HUES64 (cell line): ENCODE data around the gene RETN.
A peak's percentile ranks its signal among the peaks of the same experiment; 100 is the strongest.

Source experiments
- H3K27ac ChIP-seq: 2 replicates; pipeline ENCODE4 v1.7.0; 2013; ENCODE audit warnings: low read depth, low read length, inconsistent platforms
- H3K27me3 ChIP-seq: 2 replicates; pipeline ENCODE4 v1.6.1; 2013; ENCODE audit warnings: mild to moderate bottlenecking, low read length; ENCODE audit not compliant: insufficient read depth
- H3K36me3 ChIP-seq: 2 replicates; pipeline ENCODE4 v1.6.1; 2013; ENCODE audit warnings: mild to moderate bottlenecking, low read length; ENCODE audit not compliant: insufficient read depth
- H3K4me1 ChIP-seq: 2 replicates; pipeline ENCODE4 v1.6.1; 2013; ENCODE audit warnings: mild to moderate bottlenecking, low read length, moderate library complexity; ENCODE audit not compliant: insufficient read depth
- H3K4me3 ChIP-seq: 2 replicates; pipeline ENCODE4 v1.5.1; 2013; ENCODE audit warnings: mild to moderate bottlenecking, low read length, moderate library complexity
- H3K9ac ChIP-seq: 2 replicates; pipeline ENCODE4 v1.6.1; 2013; ENCODE audit warnings: mild to moderate bottlenecking, low read depth, low read length
- H3K9me3 ChIP-seq: 2 replicates; pipeline ENCODE4 v1.6.1; 2013; ENCODE audit warnings: low read depth, low read length; ENCODE audit not compliant: insufficient read depth
- whole genome bisulfite sequencing: fragments of 150-250, 120-280 bp; methylation state at CpG from one replicate; pipeline ENCODE4 v1.1.7; 2013; ENCODE audit warnings: missing lambda C conversion rate; 5-methylcytosine and 5-hydroxymethylcytosine counted together

Gene RETN

DNA sequence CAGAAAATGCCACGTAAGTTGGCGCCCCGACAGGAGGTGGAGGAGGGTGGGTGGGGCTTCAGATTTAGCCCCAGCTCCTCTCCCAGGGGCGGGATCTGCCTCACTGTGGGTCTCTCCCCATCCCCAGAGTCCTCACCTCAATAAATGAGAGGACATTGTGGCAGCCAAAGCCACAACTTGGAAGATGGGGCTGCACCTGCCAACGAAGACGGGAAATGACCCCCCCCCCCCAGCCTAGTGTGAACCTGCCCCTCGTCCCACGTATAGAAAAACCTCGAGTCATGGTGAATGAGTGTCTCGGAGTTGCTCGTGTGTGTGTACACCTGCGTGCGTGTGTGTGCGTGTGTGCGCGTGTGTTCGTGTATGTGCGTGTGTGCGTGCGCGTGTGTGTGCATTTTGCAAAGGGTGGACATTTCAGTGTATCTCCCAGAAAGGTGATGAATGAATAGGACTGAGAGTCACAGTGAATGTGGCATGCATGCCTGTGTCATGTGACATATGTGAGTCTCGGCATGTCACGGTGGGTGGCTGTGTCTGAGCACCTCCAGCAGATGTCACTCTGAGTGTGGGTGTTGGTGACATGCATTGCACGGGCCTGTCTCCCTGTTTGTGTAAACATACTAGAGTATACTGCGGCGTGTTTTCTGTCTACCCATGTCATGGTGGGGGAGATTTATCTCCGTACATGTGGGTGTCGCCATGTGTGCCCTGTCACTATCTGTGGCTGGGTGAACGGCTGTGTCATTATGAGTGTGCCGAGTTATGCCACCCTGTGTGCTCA, 10.3 kb downstream of the RETN start:
- Histone ChIP-seq H3K27ac (no peak overlapping the region), H3K27me3 (peaks cover 19% of the 10 kb centered on the region), H3K4me1 (peaks cover 2% of the 10 kb centered on the region; the same call in 1 of the 2 replicates), H3K36me3 (peaks cover 11% of the 10 kb centered on the region), H3K4me3 (no peak overlapping the region), H3K9me3 (no peaks in the 10 kb centered on the region), H3K9ac (no peak overlapping the region)
- 79% methylated on average over 30 of the region's 30 CpGs for WGBS

DNA sequence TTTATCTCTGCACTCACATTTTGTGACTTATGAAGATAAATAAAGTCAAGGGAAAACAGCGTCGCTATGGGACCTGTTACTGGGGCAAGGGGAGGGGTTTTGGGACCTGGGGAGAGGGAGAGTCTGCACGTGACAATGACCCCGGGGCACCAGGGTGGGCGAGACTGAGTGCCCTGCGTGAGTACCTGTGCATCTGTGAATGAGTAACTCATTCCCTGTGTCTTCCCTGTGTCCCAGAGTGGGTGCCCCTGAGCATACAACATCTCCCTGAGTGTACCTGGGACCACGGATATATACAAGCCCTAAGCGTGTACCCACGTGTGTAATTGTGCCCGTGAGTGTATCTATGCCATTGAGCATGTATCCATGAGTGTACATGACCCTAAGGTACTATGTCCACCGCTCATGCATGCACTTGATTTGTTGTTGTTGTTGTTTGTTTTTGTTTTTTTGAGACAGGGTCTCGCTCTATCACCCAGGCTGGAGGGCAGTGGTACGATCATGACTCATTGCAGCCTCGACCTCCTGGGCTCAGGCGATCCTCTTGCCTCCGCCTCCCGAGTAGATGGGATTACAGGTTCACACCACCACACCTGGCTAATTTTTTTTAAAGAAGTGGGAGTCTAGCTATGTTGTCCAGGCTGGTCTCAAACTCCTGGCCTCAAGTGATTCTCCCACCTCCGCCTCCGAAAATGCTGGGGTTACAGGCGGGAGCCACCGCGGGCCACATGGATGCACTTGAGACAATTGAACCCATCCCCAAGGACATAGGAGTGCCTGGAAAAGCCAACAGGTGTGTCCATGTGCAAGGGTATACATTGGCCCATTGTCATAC, 11.1 kb downstream of the RETN start:
- H3K9ac ChIP-seq: no peak overlapping the region
- peaks cover 2% of the 10 kb centered on the region; the same call in 1 of the 2 replicates for H3K4me1 ChIP-seq
- H3K9me3 ChIP-seq: no peaks in the 10 kb centered on the region
- H3K4me3 ChIP-seq: peak overlapping the region; percentile 87
- no peak overlapping the region for H3K27ac ChIP-seq
- 61% methylated on average over 22 of the region's 22 CpGs for WGBS
- peaks cover 11% of the 10 kb centered on the region for H3K36me3 ChIP-seq
- H3K27me3 ChIP-seq: peaks cover 19% of the 10 kb centered on the region

DNA sequence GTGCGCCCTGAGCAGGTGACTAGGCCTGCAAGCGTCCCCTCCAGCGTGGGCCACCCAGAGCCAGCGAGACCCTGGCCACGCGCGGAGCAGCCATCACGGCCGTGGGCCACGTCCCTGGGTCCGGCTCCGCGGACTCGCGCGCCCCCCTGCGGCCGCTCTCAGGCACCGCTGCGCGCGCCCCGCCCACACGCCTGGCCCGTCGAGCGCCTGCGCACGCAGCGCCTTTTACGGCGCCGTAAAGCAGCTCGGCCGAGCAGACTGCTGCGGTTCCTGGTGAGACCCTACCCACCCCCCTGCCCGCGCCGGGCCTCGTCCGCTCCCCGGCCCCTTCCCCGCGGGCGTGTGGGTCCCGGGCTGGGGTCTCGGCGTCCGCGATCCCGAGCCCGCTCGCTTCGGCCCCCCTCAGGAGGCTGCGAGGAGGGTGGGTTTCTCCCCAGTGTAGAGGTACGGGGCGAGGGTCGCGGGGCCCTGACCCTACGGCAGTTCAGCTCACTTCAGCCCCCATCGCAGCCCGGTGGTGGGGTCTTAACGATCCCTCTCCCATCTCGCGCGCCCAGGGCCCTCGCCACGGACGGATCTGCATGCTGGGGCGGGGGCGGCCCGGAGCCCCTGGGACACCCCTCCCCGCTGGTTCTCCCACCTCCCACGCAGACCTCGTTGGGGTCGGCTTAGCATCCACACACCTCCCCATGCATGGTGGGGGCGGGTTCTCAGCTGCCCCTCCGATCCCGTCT, 11.9 kb downstream of the RETN start, which contains the start of gene TRAPPC5:
TRAPPC5 (plus strand) TSS at position 228 of the 734 bp plus-strand sequence. CDS start 1,421 bp downstream, outside the sequence.
- Histone ChIP-seq H3K9ac (peak within 1 kb of the TSS; percentile 82), H3K4me1 (peaks cover 2% of the 10 kb centered on the region; the same call in 1 of the 2 replicates), H3K9me3 (no peaks in the 10 kb centered on the region), H3K27me3 (peaks cover 19% of the 10 kb centered on the region), H3K4me3 (peak within 1 kb of the TSS; percentile 87), H3K27ac (peak within 1 kb of the TSS; percentile 55; the same call in 1 of the 2 replicates), H3K36me3 (peaks cover 11% of the 10 kb centered on the region)
- WGBS: under 1% methylated on average over 79 of the region's 79 CpGs

DNA sequence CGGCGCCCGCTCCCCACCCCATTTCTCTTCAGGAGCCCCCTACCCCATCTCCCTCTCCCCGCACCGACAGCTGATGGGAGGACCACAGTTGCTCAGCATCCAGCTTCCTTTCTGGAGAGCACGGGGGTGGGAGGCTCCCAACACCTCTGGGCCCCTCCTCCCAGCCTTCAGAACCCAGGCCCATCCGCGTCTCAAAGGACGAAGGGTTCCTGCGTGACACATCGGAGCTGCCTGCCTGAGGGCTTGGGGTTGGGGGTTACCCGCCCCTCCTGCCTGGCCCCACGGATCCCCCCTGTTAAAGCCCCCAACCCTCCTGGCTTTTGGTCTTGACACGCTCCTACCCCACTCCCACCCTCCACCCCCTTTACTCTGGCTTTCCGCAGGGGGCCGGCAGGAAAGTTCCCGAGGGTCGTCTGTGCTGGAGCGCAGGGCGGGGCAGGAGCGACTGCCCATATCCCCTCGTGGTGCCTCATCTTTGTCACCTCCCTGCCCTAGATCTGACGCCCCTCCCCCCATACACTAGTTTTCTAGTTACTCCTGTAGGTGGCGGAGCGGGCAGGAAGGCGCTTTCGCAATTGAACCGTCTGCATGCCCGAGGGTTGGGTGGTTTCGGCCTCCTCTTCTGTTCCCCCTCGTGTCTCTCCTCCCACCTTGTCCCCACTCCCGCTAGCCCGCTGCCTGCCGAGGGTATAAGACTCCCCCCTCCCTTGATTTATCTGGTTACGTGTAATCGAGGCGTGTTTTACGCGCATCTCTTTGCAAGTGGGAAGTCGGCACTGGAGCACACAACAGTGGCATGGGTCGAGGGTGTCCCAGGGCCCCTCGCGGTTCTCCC, 12.7 kb downstream of the RETN start:
- Histone ChIP-seq H3K9ac (peak overlapping the region; percentile 82), H3K27me3 (peaks cover 16% of the 10 kb centered on the region), H3K27ac (peak overlapping the region; percentile 37; the same call in 1 of the 2 replicates), H3K9me3 (no peaks in the 10 kb centered on the region), H3K4me3 (peak overlapping the region; percentile 87), H3K36me3 (peaks cover 11% of the 10 kb centered on the region), H3K4me1 (peaks cover 2% of the 10 kb centered on the region; the same call in 1 of the 2 replicates)
- WGBS: 24% methylated on average over 43 of the region's 43 CpGs

DNA sequence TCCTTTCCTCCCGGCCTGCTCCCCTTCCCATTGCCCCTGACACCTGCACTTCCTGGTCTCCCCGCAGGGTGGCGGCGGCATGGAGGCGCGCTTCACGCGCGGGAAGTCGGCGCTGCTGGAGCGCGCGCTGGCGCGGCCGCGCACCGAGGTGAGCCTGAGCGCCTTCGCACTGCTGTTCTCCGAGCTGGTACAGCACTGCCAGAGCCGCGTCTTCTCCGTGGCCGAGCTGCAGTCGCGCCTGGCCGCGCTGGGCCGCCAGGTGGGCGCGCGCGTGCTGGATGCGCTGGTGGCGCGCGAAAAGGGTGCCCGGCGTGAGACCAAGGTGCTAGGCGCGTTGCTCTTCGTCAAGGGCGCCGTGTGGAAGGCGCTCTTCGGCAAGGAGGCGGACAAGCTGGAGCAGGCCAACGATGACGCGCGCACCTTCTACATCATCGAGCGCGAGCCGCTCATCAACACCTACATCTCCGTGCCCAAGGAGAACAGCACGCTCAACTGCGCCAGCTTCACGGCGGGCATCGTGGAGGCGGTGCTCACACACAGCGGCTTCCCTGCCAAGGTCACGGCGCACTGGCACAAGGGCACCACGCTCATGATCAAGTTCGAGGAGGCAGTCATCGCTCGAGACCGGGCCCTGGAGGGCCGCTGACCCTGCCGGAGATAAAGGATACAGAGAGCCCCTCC, 13.5 kb downstream of the RETN start:
- Histone ChIP-seq H3K9me3 (no peaks in the 10 kb centered on the region), H3K4me1 (peaks cover 2% of the 10 kb centered on the region; the same call in 1 of the 2 replicates), H3K27ac (0 out of 2 replicates have a peak overlapping the region, but pooled peaks have one; percentile 37), H3K36me3 (peaks cover 11% of the 10 kb centered on the region), H3K9ac (peak overlapping the region; percentile 47), H3K4me3 (peak overlapping the region; percentile 87), H3K27me3 (peaks cover 12% of the 10 kb centered on the region)
- 96% methylated on average over 74 of the region's 74 CpGs for WGBS

DNA sequence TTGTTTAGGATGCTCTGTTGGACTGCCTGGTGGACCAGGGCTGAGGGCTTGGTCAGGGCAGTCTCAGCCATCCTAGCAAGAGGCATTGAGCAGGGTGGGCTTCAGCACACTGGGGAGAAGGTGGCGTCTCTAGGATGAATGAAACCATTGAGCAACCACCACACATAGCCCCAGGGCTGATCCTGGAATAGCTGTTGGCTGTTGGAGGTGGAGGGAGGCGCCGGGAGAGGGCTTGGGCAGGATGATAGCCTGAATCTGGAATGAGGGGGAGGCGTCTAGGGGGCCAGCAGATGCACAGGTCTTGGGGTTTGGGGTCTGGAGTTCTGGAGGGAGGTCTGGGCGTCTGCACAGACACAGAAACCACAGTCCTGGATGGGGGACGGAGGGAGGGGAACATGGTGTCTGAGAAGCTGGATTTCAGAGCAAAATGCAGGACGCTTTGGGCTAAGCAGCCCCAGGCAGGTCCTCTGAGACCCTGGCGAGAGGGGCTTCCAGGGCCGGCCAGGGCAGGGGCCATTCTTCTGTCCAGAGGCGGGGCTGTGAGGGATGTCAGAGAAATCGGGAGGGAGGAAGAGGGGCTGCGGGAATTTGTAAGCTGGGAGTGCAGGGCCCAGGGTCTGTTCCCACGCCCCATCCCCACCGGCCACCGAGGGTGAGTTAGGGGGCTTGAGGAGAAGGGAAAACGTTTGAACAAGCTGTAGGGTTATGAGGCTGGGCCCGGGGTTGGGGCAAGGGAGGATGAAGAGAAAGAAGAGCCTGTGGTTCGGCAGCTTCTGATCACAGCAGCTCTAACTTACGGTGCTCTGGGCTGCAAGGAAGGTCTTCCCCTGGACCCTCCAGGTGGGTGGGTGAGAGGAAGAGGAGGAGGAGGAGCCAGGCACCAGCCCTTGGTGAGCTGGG, 16.9 kb downstream of the RETN start:
- H3K4me3 ChIP-seq: no peak overlapping the region
- H3K36me3 ChIP-seq: peaks cover 11% of the 10 kb centered on the region
- peaks cover 2% of the 10 kb centered on the region; the same call in 1 of the 2 replicates for H3K4me1 ChIP-seq
- no peaks in the 10 kb centered on the region; the same call in 1 of the 2 replicates for H3K27me3 ChIP-seq
- WGBS: 34% methylated on average over 19 of the region's 19 CpGs
- no peaks in the 10 kb centered on the region for H3K9me3 ChIP-seq
- no peak overlapping the region for H3K27ac ChIP-seq
- no peak overlapping the region for H3K9ac ChIP-seq

DNA sequence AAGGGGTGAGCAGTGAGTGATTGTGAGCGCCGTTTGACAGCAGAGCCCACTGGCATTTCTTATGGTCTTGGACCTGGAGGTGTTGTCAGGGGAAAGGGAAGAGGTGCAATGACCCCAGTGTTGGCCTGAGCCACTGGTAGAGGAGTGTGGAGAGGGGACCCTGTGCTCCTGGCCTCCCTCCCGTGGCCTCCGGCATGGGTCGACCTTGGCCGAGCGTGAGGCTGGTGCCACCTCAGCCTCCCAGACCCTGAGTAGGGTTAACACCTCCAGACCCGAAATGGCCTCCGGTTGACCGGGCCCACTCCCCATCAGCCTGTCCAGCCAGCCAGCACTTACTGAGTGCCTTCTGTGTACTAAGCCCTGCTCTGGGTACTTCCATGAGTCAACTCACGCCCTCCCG, 18.3 kb downstream of the RETN start:
- Histone ChIP-seq H3K36me3 (peaks cover 11% of the 10 kb centered on the region), H3K4me1 (no peaks in the 10 kb centered on the region), H3K9ac (no peak overlapping the region), H3K4me3 (no peak overlapping the region), H3K9me3 (no peaks in the 10 kb centered on the region), H3K27me3 (no peaks in the 10 kb centered on the region; the same call in 1 of the 2 replicates), H3K27ac (no peak overlapping the region)
- WGBS: 90% methylated on average over 12 of the region's 12 CpGs

DNA sequence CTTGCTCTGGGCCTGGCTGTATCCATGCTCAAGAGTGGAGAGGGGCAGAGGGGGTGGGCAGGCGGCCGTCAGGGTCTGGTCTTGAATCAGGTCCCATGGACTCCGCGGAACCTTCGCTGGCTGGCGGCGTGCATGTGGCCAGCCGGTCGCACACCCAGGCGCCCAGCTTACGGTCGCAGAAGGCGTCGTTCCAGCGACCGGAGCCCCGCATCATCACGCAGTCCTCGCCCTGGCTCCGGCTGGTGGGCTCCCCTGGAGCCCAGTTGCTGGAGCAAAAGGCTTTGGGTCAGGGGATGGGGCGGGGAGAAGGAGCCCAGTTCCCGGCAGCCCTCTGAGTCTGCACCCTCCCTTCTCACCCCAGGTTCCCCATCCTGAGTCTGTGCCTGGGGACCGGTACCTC, 20.3 kb downstream of the RETN start:
- Histone ChIP-seq H3K9ac (no peak overlapping the region), H3K4me3 (no peak overlapping the region), H3K36me3 (no peaks in the 10 kb centered on the region), H3K9me3 (no peaks in the 10 kb centered on the region), H3K27me3 (no peaks in the 10 kb centered on the region; the same call in 1 of the 2 replicates), H3K27ac (no peak overlapping the region), H3K4me1 (no peaks in the 10 kb centered on the region)
- WGBS: 86% methylated on average over 22 of the region's 23 CpGs

DNA sequence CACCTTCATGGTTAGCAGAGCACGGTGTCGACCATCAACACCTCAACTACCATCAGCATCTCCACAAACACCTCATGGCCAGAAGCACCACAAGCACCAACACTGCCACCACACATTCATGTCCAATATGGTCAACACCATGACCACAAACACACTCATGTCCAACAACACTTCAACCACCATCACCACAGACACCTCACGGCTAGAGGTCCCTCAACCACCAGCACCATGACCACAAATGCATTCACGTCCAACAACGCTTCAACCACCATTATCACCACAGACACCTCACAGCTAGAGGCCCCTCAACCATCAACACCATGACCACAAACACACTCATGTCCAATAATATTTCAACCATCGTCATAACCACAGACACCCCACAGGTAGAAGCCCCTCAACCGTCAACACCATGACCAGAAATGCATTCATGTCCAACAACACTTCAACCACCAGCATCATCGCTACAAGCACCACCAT, 22.0 kb downstream of the RETN start:
- H3K9me3 ChIP-seq: no peaks in the 10 kb centered on the region
- H3K27ac ChIP-seq: no peak overlapping the region
- H3K9ac ChIP-seq: no peak overlapping the region
- 72% methylated on average over 8 of the region's 8 CpGs for WGBS
- no peaks in the 10 kb centered on the region for H3K36me3 ChIP-seq
- H3K27me3 ChIP-seq: no peaks in the 10 kb centered on the region; the same call in 1 of the 2 replicates
- H3K4me3 ChIP-seq: no peak overlapping the region
- H3K4me1 ChIP-seq: no peaks in the 10 kb centered on the region
